Thoracic aorta (tissue), 2 donors: Measurements from ENCODE around the gene C4BPB. TPM values are rescaled to one million over a fixed set of nuclear protein-coding genes. Genes with fewer than 3 reads are reported as not detected.

Source experiments
- ATAC-seq: fragments of 150-250 bp; one replicate; pipeline ENCODE4 v1.8.0; 2017; ENCODE audit warnings: low read depth; ENCODE audit not compliant: insufficient number of reproducible peaks, low FRiP score
- DNase-seq: peaks from one replicate; pipeline ENCODE4 v3.0.0-alpha.2; 2020; ENCODE audit warnings: low spot score
- H3K27ac ChIP-seq, 2 donors: fragments of 200-600 bp; sonication (generic); 1 replicate in 1 of 2; 2 replicates in 1 of 2; pipeline ENCODE4 v1.5.1; 2016; ENCODE audit warnings: mild to moderate bottlenecking in 2 of 2, moderate library complexity in 2 of 2
- H3K27me3 ChIP-seq: fragments of 200-600 bp; sonication (generic); replicated peaks from 2 replicates; pipeline ENCODE4 v1.6.0; 2016; ENCODE audit warnings: mild to moderate bottlenecking; ENCODE audit not compliant: insufficient read depth
- H3K36me3 ChIP-seq: fragments of 200-600 bp; sonication (generic); one replicate; pipeline ENCODE4 v1.5.1; 2016
- H3K4me1 ChIP-seq, 2 donors: fragments of 200-600 bp; sonication (generic); 1 replicate in 1 of 2; 2 replicates in 1 of 2; pipeline versions ENCODE4 v1.5.1 to v1.6.0; 2016; ENCODE audit warnings: low read depth in 2 of 2, mild to moderate bottlenecking in 1 of 2; ENCODE audit not compliant: control insufficient read depth in 1 of 2
- H3K4me3 ChIP-seq: fragments of 200-600 bp; sonication (generic); 2 replicates; pipeline ENCODE4 v1.5.1; 2016; ENCODE audit warnings: mild to moderate bottlenecking
- H3K9me3 ChIP-seq: fragments of 200-600 bp; sonication (generic); 2 replicates; pipeline ENCODE4 v1.5.1; 2016
- total RNA-seq, 2 donors: library from RNA; depleted of rRNA; stranded (reverse); fragments of >200 nt; gene quantifications; one replicate each; pipeline versions ENCODE4 v1.1.0 to v1.2.3, GENCODE V29; 2016
- TF ChIP-seq, protein P1 (sequence below): fragments of 200-600 bp; sonication (generic); IDR thresholded peaks from one replicate; pipeline ENCODE4 v1.5.1; 2019; ENCODE audit warnings: antibody characterized with exemption

C4BPB gene
- total RNA-seq, 2 donors from 2014 or later = 0.54 to 3.7 TPM

DNA sequence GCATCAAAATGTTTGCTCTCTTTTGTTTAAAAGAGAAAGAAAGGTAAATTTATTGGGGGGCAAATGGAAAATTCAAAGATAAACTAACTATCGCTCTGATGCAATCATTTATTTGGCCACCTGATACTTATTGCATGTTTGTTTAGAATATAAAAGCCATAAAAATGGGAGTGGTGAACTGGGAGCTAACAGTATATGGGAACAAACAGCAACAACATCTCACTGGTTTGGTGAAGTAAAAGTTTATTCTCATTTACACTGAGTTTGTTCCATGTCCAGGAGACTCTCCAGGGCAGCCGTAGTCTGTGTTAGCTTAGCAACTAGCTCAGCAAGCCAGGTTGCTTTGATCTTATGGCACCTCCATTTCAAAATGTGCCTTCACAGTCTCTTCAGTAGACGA is 35.7 kb downstream of the C4BPB start:
- no peaks in the 10 kb centered on the region for H3K27me3 ChIP-seq
- ATAC-seq = no peak
- TF ChIP-seq, protein P1, sequence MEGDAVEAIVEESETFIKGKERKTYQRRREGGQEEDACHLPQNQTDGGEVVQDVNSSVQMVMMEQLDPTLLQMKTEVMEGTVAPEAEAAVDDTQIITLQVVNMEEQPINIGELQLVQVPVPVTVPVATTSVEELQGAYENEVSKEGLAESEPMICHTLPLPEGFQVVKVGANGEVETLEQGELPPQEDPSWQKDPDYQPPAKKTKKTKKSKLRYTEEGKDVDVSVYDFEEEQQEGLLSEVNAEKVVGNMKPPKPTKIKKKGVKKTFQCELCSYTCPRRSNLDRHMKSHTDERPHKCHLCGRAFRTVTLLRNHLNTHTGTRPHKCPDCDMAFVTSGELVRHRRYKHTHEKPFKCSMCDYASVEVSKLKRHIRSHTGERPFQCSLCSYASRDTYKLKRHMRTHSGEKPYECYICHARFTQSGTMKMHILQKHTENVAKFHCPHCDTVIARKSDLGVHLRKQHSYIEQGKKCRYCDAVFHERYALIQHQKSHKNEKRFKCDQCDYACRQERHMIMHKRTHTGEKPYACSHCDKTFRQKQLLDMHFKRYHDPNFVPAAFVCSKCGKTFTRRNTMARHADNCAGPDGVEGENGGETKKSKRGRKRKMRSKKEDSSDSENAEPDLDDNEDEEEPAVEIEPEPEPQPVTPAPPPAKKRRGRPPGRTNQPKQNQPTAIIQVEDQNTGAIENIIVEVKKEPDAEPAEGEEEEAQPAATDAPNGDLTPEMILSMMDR = no peak
- H3K9me3 ChIP-seq = peaks cover 17% of the 10 kb centered on the region
- H3K36me3 ChIP-seq = peaks cover 5% of the 10 kb centered on the region
- no peak overlapping the region for H3K27ac ChIP-seq
- H3K4me3 ChIP-seq = no peak overlapping the region
- DNase-seq = no peak
- no peaks in the 10 kb centered on the region for H3K4me1 ChIP-seq

DNA sequence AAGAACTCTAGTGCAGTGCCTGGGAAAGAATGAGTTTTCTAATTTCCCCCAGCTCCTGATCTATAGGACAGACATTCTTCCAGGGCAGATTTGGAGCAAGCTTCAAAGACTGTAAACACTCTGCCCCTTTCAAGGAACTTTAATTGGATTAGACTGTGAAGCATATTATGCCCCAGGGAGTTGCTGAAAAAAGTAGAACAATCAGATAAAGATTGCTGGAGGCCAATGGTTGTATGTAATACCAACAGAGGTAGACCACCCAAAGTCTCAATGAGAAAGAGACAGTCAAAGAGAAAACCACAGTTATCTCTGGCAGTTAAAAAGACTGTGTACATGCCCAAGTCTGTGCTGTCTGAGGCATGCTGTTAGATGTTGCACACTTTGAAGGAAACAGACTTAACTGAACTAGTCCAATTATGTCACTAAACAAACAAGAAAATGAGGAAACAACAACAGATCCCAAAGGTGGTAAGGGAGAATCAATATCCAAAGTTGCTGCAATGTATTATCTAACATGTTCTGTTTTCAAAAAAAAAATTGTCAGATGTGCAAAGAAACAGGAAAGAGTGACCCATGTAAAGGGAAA is 39.8 kb downstream of the C4BPB start:
- Histone ChIP-seq H3K9me3 (peaks cover 26% of the 10 kb centered on the region), H3K27ac (no peak overlapping the region), H3K27me3 (no peaks in the 10 kb centered on the region), H3K36me3 (peaks cover 5% of the 10 kb centered on the region), H3K4me1 (no peaks in the 10 kb centered on the region), H3K4me3 (no peak overlapping the region)
- ATAC-seq (no peak), DNase-seq (no peak)
- TF ChIP-seq, protein P1 = no peak

DNA sequence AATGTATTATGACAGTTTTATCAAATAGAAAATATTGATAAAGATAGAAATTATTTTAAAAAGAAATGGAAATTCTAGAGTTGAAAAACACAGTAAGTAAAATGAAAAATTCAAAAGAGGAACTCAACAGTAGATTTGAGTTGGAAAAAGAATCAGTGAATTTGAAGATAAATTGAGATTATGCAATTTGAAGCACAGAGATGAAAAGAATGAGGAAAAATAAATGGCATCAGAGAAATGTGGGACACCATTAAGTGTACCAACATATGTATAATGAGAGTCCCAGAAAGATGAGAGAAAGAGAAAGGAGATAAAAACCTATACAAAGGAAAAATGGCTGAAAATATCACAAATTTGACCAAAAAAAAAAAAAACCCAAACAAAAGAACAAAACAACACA is 40.4 kb downstream of the C4BPB start:
- H3K27me3 ChIP-seq = no peaks in the 10 kb centered on the region
- TF ChIP-seq, protein P1 = no peak
- no peak overlapping the region for H3K27ac ChIP-seq
- peaks cover 26% of the 10 kb centered on the region for H3K9me3 ChIP-seq
- peaks cover 5% of the 10 kb centered on the region for H3K36me3 ChIP-seq
- no peaks in the 10 kb centered on the region for H3K4me1 ChIP-seq
- no peak overlapping the region for H3K4me3 ChIP-seq
- ATAC-seq (no peak), DNase-seq (no peak)

DNA sequence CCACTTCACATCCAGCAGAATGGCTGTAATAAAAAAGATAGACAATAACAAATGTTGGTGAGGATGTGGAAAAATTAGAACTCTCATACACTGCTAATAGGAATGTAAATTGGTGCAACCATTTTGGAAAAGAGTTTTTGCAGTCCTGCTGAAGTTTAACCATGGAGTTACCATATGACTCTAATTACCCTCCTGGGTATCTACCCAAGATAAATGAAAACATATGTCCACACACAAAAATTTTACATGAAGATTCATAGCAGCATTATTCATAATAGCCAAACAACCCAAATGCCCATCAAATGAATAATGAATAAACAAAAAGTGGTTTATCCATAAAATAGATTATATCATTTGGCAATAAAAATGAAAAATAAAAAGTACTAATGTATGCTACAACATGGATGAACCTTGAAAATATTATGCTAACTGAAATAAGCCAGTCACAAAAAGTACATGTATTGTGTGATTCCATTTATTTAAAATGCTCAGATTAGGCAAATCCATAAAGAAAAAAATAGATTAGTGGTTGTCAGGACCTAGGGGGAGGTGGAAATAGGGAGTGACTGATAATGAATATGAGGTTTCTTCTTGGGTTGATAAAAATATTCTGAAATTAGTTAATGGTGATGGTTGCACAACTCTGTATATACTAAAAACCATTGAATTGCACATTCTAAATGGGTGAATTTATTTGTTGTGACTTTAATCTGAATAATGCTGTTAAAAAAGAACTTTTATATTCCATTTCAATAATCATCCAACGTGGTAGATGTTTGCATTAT is 41.8 kb downstream of the C4BPB start:
- H3K4me3 ChIP-seq = no peak overlapping the region
- DNase-seq (no peak), ATAC-seq (no peak)
- H3K27me3 ChIP-seq = no peaks in the 10 kb centered on the region
- H3K9me3 ChIP-seq = peaks cover 26% of the 10 kb centered on the region
- H3K27ac ChIP-seq = no peak overlapping the region
- H3K36me3 ChIP-seq = peaks cover 5% of the 10 kb centered on the region
- TF ChIP-seq, protein P1 = no peak
- no peaks in the 10 kb centered on the region for H3K4me1 ChIP-seq

DNA sequence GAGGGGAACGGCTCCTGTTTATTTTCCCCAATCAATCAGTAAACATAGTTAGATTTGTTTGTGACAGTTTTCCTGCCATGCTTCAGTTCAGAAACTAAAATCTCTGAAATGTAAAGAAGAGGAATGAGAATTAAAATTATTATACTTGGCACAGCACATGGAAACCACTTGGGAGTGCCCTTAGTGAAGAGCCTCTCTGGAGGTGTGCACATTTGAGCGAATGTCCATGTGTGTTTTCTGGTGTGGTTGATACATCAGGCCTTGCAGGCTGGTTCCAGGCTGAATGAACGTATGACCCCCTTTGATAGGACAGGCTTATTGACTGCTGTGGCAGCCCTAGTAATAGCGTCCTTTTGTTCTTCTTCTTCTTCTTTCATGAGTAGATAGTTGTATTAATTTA is 42.5 kb downstream of the C4BPB start:
- ATAC-seq (no peak), DNase-seq (no peak)
- peaks cover 5% of the 10 kb centered on the region for H3K36me3 ChIP-seq
- peaks cover 26% of the 10 kb centered on the region for H3K9me3 ChIP-seq
- H3K4me1 ChIP-seq = no peaks in the 10 kb centered on the region
- no peak overlapping the region for H3K4me3 ChIP-seq
- TF ChIP-seq, protein P1 = no peak
- no peaks in the 10 kb centered on the region for H3K27me3 ChIP-seq
- H3K27ac ChIP-seq = no peak overlapping the region
